Measurements from ENCODE around the gene RBCK1. TPM values are rescaled to one million over a fixed set of nuclear protein-coding genes. Genes with fewer than 3 reads are reported as not detected.

RBCK1 gene
- total and polyA plus RNA-seq, 2 of the 4 experiments (the other 2 are of a cell fraction) = 29.9 to 84.2 TPM

DNA sequence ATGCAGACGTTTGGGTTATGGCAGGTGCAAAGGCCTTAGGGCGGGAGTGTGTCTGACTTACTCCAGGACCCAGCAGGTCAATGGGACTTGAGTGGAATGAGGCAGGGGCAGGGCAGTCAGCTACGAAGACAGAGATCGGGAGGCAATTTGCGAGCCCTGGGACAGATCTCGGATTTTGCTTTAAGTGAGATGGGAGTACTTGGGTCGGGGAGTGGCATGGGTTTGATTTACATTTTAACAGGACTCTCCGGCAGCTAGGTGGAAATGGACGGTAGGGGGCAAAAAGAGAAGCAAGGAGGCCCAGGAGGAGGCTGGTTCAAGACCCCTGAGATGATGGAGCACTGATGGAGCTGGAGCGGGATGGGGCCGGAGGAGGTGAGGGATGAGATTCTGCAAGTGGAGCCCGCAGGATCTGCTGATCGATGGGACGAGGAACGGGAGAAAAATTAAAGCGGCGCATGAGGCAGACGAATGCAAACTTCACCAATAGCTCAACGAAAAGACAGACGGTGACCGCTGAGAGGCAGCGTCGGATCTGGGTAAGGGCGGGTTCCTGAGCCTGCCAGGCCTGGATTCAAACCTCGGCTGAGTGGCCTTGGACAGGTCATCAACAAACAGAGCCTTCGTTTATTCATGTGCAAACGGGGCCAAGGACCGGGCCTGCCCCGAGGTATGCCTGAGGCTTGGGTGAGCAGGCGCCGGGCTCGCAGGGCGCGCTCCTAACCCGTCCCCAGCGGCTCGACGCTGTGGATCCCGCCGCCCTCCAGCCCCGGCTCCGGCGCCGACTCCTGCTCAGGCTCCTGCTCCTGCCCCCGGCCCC lies 756 bp upstream of the RBCK1 start:
- peak overlapping the region; percentile 46 for H3K27ac ChIP-seq (ENCODE audit: insufficient read depth, low read length)
- peaks cover 14% of the 10 kb centered on the region for H3K4me1 ChIP-seq (ENCODE audit: control insufficient read depth, insufficient read depth, low read length)
- ChIA-PET CTCF (interaction anchor here (0.6 to 1.0 kb wide), 2 partner anchors 29 to 183 kb away, joined by 3 read pairs; no protein-coding TSS in a partner anchor), POLR2A (ENCODE audit: unreplicated experiment) (interaction anchor here (1.2 kb wide), 1 partner anchor 25 kb away, joined by 4 read pairs; no protein-coding TSS in a partner anchor)
- H3K9ac ChIP-seq (ENCODE audit: low read depth, low read length) = peak overlapping the region; percentile 40
- H4K91ac ChIP-seq (ENCODE audit: insufficient read depth, low read depth, low read length) = peak overlapping the region; percentile 20; the same call in 1 of the 2 replicates
- no peak overlapping the region for H2BK20ac ChIP-seq (ENCODE audit: low read depth, low read length)
- whole genome bisulfite sequencing, 2 experiments (ENCODE audit: extremely low coverage in 2 of 2, insufficient read length in 1 of 2) = 12% methylated on average over 22 of the region's 45 CpGs; no CpG with 5 or more reads in 1 of the 2 experiments
- peak overlapping the region; percentile 84 for H3K4me2 ChIP-seq (ENCODE audit: low read depth, low read length)
- BruUV-seq (replicated peaks) = no TSS peak
- H3K4me3 ChIP-seq (ENCODE audit: insufficient read depth, low read depth, low read length) = peak overlapping the region; percentile 54
- peaks cover 8% of the 10 kb centered on the region; the same call in 1 of the 2 replicates for H3K9me1 ChIP-seq (ENCODE audit: insufficient read depth, low read length)
- H2BK15ac ChIP-seq (ENCODE audit: low read depth, low read length) = no peak overlapping the region
- intact Hi-C loops (cut with micrococcal nuclease) (no loop called here), dilution Hi-C loops (cut with HindIII; ENCODE audit: low sequenced_read_pairs, unreplicated experiment) (no loop called here), in situ Hi-C loops (cut with MboI; ENCODE audit: low sequenced_read_pairs) (no loop called here)
- peak; percentile 82 for ATAC-seq (ENCODE audit: low read depth)
- peaks cover 21 to 39% of the 10 kb centered on the region in 2 experiments for H3K79me1 ChIP-seq (ENCODE audit: low read depth in 1 of 2, low read length in 2 of 2)
- H3K36me3 ChIP-seq (ENCODE audit: control insufficient read depth, insufficient read depth, low read length) = peaks cover 11% of the 10 kb centered on the region
- no peak overlapping the region for H3K18ac ChIP-seq (ENCODE audit: low read depth, low read length)
- H2AK5ac ChIP-seq (ENCODE audit: low read depth, low read length) = peak overlapping the region; percentile 15; the same call in 1 of the 2 replicates
- H3K4ac ChIP-seq (ENCODE audit: low read depth, low read length) = peak overlapping the region; percentile 38
- H3K9me3 ChIP-seq (ENCODE audit: control insufficient read depth, insufficient read depth, low read length) = 0 out of 2 replicates have a peak, but pooled peaks cover 3% of the 10 kb centered on the region
- peak overlapping the region; percentile 95 for H2AFZ ChIP-seq (replicated peaks; ENCODE audit: low read length, poor library complexity)
- peak overlapping the region; percentile 3 for H4K5ac ChIP-seq (ENCODE audit: low read depth, low read length)
- H3K56ac ChIP-seq (ENCODE audit: extremely low read depth, insufficient read depth, low read length) = 0 out of 2 replicates have a peak overlapping the region, but pooled peaks have one; percentile 34
- peak overlapping the region; percentile 40 to 41; a peak in 3 of 4 replicates for H4K8ac ChIP-seq (ENCODE audit: low read depth in 2 of 2, low read length in 2 of 2)
- peak overlapping the region; percentile 90 for H2AK9ac ChIP-seq (replicated peaks; ENCODE audit: low read depth, low read length, poor library complexity)
- peak overlapping the region; percentile 61 for H3K14ac ChIP-seq (replicated peaks; ENCODE audit: low read depth, low read length)
- DNase-seq = peak; percentile 59
- peak overlapping the region; percentile 7 for H2BK5ac ChIP-seq (ENCODE audit: low read depth, low read length, poor library complexity, severe bottlenecking)
- no peak overlapping the region for H2BK120ac ChIP-seq (ENCODE audit: low read depth, low read length)
- peak overlapping the region; percentile 21; the same call in 1 of the 2 replicates for H3K23ac ChIP-seq (ENCODE audit: low read depth, low read length)
- H3K27me3 ChIP-seq (ENCODE audit: control insufficient read depth, insufficient read depth, low read length) = no peaks in the 10 kb centered on the region
- peaks cover 12% of the 10 kb centered on the region; the same call in 1 of the 2 replicates for H4K20me1 ChIP-seq (ENCODE audit: insufficient read depth, low read length)
- TF ChIP-seq, protein P1, sequence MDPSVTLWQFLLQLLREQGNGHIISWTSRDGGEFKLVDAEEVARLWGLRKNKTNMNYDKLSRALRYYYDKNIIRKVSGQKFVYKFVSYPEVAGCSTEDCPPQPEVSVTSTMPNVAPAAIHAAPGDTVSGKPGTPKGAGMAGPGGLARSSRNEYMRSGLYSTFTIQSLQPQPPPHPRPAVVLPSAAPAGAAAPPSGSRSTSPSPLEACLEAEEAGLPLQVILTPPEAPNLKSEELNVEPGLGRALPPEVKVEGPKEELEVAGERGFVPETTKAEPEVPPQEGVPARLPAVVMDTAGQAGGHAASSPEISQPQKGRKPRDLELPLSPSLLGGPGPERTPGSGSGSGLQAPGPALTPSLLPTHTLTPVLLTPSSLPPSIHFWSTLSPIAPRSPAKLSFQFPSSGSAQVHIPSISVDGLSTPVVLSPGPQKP (IDR thresholded peaks at IDR 0.05; ENCODE audit: borderline replicate concordance, low read depth, low read length) = no peak
- TF ChIP-seq RFX5 (IDR thresholded peaks at IDR 0.05; ENCODE audit: low read depth, low read length) = no peak
- TF ChIP-seq FOS (IDR thresholded peaks at IDR 0.05; ENCODE audit: low read depth, low read length) = no peak
- TF ChIP-seq MXI1 (IDR thresholded peaks at IDR 0.05; ENCODE audit: borderline replicate concordance, low read depth, low read length) = no peak
- TF ChIP-seq CEBPB (IDR thresholded peaks at IDR 0.05; ENCODE audit: low read depth, low read length) = no peak
- TF ChIP-seq BHLHE40 (IDR thresholded peaks at IDR 0.05; ENCODE audit: low read depth, low read length) = no peak
- no peak for TF ChIP-seq POLR2A (IDR thresholded peaks at IDR 0.05; ENCODE audit: low read depth, low read length)
- no peak for TF ChIP-seq SMC3 (IDR thresholded peaks at IDR 0.05; ENCODE audit: low read depth, low read length)
- no peak for TF ChIP-seq RAD21 (IDR thresholded peaks at IDR 0.05; ENCODE audit: low read length)
- TF ChIP-seq MAZ (IDR thresholded peaks at IDR 0.05; ENCODE audit: borderline replicate concordance, low read depth, low read length) = no peak
- no peak for TF ChIP-seq NFE2L2 (IDR thresholded peaks at IDR 0.05; ENCODE audit: low read depth, low read length)
- TF ChIP-seq MAFK (IDR thresholded peaks at IDR 0.05; ENCODE audit: low read depth, low read length) = no peak
- no peak; the same call in 1 of the 2 replicates for TF ChIP-seq CTCF (conservative IDR thresholded peaks at IDR 0.05; ENCODE audit: low read depth, low read length)
- TF ChIP-seq RCOR1 (IDR thresholded peaks at IDR 0.05; ENCODE audit: insufficient replicate concordance, low read length) = no peak

Data from IMR-90 (cell line).